ENCODE measurements around the gene SORD.
"Not testable (repeated sequence)": the region's sequence is repeated elsewhere in the genome, so short reads cannot be mapped to it uniquely, and the experiment has no call there.

Gene SORD

DNA sequence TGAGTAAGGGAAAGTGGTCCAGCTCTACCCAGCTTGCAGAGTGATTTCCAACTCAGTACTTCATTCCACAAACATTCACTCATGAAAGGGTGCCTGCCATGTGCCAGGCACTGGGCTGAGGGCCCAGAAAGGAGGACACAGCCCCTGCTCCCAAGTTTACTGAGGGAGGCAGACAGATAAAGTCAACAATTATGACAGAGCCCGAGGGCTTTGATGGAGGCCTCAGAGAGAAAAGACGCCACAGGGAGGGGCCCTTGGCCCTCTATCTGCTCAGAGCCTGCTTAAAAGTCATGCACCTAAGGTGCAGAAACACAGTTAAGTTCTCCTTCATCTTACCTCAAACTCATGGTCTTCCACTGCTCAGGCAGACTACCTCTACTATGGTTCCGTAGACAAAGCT lies 1.7 kb downstream of the SORD start:
- not testable (repeated sequence) for DNase-seq (ENCODE audit: low spot score)

DNA sequence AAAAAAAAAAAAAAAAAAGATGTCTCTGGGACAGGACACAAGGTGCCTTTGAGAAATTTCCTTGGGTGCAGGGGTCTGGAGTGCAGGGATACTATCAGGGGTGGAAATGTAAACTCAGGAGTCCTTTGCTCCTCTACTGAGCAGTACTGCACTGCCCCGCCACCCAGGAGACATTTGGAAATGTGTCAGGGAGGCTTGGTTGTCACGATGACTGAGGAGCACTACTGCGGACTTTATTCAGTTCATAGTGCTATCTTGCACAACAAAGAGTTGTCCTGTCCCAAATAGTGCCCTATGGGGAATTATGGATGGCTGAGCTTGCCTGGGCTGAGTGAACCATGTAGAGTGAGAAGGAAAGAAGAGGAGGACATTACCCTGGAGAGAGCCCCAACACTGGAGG lies 2.6 kb downstream of the SORD start:
- DNase-seq (ENCODE audit: low spot score) = not testable (repeated sequence)

DNA sequence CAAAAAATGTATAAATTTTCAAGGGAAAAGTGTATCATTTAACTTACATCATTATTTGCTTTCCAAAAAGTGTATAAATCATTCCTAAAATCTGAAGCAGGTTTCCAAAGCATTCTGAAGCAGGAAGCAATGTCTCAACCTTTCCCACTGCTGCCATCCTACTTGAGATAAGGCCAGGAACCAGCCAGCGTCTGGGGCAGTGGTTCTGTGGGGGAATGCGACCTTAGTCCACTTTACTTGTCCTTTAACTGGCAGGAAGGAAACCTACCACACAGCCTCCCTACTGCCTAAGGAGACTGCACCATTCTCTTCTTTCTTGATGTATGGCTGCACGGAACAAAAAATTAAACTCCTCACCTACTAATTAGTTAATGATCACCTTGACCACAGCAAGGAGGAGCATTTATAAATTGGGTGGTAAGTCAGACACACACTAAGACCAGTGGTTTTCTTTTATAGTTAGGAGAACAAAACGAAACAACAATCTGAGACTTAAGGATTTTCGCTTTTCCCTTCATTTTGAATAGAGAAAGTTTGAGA lies 3.7 kb downstream of the SORD start:
- no peak for DNase-seq (ENCODE audit: low spot score)

DNA sequence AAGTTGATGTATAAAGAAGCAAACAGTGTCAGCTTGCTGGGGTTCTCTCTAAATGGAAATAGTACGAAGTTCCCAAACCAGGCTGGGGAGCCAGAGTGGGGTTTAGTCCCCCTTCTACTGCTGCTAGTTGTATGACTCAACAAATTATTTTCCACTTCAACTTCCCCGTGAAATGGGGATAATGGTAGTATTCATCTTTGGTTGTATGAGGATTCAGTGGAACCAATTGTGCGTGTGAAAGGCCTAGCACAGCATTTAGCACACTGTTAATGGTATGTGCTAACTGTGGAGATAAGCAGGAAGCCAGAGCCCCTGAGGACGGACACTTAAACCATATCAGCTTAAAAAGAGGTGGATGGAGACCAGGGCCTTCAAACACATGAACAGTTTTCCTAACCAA lies 4.2 kb downstream of the SORD start:
- DNase-seq (ENCODE audit: low spot score) = no peak

DNA sequence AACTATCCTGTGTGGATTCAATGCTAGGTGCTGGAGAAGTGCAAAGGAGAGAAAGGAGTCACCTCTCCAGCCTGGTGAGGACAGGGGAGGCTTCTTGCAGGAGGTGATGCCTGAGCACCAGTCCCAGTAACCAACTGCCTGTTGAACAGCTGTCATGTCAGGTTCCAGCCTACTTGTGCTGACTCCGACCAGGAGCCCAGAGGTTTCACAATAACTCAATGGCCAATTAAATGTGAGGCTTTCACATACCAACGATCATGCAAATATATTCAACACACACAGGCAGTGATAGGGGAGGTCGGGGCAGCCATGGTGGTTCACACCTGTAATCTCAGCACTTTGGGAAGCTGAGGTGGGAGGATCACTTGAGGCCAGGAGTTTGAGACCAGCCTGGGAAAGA lies 7.7 kb downstream of the SORD start:
- DNase-seq (ENCODE audit: low spot score) = no peak

DNA sequence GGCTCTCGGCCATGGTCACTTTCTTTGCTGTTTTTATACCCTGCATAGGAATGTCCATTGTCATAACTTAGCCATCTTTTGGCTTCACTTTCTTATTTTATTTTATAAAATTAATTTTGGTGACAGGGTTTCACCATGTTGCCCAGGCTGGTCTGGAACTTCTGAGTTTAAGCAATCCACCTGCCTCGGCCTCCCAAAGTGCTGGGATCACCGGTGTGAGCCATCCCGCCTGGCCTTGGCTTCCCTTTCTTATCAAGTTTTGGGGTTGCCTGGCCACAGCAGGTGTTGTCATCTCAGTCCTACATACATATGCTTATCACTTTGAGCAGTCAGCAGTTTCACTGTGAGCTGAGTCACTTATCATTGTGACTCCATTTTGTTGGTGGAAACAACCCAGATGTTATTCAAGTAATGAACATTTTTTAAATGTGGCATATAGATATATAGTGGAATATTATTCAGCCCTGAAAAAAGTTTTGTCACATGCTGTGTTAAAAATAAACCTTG lies 8.6 kb downstream of the SORD start:
- not testable (repeated sequence) for DNase-seq (ENCODE audit: low spot score)

DNA sequence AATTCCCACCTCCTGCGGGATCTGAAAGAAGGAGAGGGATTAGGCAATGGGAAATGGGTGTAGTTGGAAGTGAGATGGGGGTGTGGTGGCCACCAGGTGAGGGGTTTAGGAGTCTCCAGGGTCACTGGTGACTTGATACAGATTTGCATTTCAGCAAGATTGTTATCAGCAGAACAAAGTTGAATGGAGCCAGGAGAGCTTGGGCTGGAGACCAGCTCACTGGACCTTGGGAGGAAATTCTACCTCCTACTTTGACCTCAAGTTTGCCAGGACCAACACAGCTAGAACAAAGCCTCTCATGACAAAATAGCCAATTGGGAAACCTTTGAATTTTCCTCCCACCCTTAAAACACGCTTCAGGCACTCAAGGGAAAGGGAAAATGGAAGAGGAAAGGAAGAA lies 9.5 kb downstream of the SORD start:
- DNase-seq (ENCODE audit: low spot score) = not testable (repeated sequence)

DNA sequence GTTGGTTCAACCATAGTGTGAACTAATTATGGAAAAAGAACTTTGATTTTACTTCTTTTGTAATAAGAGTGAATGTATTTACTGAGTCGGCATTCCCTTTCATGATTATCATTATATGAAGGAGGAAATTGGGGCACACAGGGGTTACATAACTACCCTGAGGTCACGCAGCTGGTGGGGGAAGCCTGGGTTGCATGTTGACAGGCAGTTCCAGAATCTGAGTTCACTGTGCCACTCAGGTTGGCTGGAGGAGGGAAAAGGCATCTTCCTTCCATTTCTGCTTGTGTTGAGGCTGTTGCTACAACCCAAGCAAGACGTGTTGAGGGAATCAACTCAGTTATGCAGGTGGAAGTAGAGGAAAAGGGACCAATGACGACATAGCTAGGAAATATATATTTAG lies 11.1 kb downstream of the SORD start:
- DNase-seq (ENCODE audit: low spot score) = not testable (repeated sequence)

DNA sequence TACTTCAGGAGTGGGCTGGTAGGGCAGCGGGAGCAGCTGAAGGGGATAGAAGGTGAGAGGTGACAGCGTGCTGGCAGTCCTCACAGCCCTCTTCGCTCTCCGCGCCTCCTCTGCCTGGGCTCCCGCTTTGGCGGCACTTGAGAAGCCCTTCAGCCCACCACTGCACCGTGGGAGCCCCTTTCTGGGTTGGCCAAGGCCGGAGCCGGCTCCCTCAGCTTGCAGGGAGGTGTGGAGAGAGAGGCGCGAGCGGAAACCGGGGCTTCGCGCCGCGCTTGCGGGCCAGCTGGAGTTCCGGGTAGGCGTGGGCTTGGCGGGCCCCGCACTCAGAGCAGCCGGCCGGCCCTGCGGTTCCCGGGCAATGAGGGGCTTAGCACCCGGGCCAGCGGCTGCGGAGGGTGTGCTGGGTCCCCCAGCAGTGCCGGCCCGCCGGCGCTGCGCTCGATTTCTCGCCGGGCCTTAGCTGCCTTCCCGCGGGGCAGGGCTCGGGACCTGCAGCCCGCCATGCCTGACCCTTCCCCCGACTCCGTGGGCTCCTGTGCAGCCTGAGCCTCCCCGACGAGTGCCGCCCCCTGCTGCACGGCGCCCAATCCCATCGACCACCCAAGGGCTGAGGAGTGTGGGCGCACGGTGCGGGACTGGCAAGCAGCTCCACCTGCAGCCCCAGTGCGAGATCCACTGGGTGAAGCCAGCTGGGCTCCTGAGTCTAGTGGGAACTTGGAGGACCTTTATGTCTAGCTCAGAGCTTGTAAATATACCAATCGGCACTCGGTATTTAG lies 11.8 kb downstream of the SORD start:
- DNase-seq (ENCODE audit: low spot score) = not testable (repeated sequence)

DNA sequence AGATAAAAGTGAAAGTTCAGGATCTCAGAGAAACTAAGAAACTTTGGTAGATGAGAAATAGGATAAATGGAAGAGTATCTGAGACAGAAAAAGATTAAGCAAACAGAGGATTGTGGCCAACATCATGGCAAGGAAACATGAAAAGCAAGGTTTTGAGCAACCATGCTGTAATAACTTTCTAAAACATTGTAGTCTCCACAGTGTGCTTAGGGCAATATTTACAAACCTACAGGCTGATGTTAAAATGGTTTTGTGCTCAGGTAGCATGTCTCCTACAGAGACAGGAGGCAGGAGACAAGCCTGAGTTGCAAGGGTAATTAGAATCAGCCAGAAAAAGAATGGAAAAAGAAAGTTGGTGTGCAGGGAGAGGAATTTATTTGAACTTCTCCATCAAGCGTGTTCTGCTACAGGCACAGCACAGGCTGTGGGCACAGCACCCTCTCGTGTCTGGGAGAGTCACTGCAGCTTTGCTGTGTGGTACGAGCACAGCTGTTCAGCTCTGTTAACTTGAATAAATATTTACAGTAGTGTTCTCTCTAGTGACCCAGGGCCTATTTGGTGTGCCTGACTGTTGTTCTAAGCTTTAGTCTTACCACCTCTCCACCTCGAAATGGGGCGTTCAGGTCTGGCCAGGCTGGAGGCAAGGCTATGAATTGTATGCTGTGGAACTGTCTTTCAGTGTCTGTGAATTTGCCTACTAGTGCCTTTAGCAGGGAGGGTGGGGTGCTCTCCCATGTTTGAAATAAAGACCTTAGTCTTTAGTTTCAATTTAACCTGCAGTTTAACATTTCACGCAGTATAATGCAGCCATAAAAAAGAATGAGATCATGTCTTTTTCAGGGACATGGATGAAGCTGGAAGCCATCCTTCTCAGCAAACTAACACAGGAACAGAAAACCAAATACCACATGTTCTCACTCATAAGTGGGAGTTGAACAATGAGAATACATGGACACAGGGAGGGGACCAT lies 14.1 kb downstream of the SORD start:
- DNase-seq (ENCODE audit: low spot score) = peak; percentile 72

DNA sequence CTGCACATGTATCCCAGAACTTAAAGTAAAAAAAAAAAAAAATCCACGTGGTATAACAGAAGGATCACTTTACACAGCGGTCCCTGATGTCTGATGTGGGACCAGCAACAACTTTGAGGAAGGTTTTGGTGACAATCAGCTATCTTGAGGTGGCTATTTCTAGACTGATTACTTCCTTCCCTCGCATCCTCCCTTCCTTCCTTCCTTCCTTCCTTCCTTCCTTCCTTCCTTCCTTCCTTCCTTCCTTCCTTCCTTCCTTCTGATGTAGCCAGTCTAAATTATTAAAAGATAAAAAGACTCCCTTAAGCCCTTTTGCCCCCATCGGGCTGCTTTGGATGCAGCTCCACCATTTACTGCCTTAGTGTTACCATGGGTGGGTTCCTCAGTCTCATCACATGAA lies 14.9 kb downstream of the SORD start:
- DNase-seq (ENCODE audit: low spot score) = no peak

DNA sequence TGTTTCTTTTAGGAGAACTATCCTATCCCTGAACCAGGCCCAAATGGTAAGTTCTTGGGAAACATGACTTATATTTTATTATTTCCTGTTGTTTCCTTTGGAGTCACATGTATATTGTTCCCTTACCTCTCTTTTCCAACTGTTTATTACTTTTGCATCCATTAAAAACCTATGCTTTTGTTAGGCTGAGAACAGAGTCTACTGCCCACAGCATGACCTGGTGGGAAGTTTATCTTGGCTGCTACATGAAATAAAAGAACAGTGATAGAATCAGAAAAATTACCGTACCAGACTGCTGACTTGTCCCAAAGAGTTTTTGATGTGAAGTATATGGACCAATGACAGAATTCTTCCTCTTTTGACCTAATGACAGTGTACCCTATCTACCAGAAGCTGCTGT lies 17.4 kb downstream of the SORD start:
- not testable (repeated sequence) for DNase-seq (ENCODE audit: low spot score)

DNA sequence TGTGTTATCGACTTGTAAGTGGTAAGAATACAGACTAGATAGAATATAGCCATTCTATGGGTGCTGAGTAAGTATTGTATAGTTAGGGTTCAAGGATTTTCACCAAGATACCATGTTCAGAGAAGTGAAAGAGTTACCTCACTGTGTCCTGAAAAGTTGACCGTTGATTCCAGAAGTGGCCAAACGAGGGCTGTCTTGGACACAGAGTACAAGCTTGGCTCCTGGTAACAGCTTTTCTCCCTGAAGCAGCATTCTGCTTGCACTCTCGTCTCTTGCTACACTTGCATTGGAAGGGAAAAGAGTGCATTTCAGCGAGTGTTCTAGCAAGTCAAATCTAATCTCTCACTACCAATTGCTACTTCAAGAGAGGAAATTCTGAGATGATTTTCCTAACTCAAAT lies 18.5 kb downstream of the SORD start:
- DNase-seq (ENCODE audit: low spot score) = not testable (repeated sequence)

DNA sequence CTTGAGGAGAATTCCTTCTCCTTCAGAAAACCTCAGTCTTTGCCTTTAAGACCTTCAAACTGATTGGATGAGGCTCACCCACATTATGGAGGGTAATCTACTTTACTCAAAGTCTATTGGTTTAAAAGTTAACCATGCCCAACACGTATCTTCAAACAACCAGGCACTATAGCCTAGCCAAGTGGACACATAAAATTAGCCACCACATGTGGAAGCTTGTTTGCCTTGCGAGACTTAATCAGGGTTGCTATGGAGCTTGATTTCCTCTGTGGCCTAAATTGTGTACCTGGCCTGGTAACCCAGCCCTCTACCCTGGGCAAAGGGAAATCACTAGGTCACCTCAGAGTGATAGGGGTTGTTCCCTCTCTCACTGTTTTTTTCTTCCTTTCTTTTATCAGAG lies 19.9 kb downstream of the SORD start:
- not testable (repeated sequence) for DNase-seq (ENCODE audit: low spot score)

DNA sequence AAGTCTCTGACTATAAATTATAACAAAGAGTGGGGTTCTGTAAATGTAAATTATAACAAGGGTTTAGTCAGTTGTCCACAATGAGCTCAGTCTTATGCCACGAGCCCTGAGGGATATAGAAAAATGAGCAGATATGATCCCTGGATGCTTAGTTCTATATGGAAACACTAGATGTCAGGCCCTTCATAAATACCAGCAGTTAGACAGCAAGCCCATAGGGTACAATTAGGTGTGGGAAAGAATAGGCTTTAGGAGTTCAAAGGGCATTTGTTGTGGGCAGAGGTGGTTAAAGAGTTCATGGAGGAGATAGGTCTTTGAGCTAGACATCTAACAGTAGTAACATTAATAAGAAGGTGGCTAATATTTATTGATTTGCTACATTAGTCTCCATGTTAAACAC lies 21.3 kb downstream of the SORD start:
- not testable (repeated sequence) for DNase-seq (ENCODE audit: low spot score)

DNA sequence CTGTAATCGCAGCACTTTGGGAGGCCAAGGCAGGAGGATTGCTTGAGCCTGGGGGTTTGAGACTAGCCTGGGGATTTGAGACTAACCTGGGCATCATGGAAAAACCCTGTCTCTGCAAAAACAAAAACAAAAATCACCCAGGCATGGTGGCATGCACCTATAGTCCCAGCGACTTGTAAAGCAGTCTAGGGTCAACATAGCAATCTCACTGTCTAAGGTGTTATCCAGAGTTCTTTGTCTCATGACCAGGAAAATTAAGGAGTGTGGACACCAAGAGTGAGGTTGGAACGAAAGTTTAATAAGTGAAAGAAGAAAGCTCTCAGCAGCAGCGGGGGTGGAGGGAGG lies 25.4 kb downstream of the SORD start:
- DNase-seq (ENCODE audit: low spot score) = not testable (repeated sequence)

DNA sequence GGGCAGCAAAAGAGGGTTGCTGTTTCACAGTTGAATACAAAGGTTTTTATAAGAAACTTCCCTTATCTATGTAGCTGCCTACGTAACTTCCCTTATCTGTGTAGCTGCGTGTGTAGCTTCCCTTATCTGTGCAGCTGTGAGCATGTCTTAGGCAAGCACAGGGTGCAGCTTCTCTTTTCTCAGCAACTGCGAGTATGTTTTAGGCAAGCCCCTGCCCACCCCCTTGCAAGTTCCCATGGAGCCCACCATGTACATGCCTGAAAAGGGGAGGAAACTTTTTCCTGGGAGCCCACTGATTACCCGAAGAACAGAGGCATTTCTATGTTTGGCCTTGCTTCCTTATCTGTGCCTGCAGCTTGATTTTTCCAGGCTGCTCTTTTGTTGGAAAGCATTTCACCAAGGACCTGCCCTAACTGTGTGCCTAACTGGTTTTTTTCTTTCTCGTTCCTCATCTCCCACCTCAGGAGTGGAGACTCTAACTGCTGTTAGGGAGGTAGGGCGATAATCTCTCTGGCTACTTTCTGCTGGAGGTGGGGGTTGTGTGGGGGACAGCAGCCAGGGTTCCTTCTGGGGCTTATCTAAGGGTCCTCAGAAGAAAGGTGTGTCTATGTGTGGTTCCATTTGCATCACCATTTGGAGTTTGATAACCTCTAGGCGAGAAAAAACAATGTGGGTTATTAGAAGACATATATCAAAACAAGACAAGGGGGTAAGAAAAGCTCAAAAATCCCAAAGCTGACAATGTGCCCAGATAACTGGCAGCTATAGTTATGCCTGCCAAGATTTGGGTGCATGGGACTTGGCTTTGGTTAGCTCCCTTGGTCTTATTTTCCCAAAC lies 26.0 kb downstream of the SORD start:
- DNase-seq (ENCODE audit: low spot score) = no peak

DNA sequence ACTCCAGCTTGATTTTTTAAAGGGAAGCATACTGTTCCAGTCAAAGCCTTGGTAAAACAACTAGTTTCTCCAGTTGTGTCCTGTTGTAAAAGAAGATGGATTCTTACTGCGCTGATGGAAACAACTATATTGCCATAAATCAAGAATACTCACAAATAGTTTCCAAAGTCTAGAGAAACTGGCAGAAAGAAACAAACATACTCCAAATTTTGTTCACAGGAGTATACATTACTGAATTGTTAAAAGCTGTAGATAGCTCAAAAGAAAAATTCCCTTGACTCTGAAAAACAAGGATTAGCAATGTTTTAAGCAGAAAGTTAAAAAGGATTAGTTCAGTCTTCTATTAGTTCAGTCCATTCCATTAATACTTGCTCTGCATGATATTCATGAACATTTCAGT lies 27.6 kb downstream of the SORD start:
- no peak for DNase-seq (ENCODE audit: low spot score)

DNA sequence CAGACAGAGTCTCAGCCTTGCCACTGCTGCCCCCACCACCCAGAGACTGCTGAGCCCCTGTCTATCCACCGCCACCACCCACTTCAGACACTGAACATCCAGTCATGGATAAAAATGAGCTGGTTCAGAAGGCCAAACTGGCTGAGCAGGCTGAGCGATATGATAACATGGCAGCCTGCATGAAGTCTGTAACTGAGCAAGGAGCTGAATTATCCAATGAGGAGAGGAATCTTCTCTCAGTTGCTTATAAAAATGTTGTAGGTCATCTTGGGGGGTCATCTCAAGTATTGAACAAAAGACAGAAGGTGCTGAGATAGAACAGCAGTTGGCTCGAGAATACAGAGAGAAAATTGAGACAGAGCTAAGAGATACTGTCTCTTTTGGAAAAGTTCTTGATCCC lies 29.7 kb downstream of the SORD start:
- DNase-seq (ENCODE audit: low spot score) = not testable (repeated sequence)

DNA sequence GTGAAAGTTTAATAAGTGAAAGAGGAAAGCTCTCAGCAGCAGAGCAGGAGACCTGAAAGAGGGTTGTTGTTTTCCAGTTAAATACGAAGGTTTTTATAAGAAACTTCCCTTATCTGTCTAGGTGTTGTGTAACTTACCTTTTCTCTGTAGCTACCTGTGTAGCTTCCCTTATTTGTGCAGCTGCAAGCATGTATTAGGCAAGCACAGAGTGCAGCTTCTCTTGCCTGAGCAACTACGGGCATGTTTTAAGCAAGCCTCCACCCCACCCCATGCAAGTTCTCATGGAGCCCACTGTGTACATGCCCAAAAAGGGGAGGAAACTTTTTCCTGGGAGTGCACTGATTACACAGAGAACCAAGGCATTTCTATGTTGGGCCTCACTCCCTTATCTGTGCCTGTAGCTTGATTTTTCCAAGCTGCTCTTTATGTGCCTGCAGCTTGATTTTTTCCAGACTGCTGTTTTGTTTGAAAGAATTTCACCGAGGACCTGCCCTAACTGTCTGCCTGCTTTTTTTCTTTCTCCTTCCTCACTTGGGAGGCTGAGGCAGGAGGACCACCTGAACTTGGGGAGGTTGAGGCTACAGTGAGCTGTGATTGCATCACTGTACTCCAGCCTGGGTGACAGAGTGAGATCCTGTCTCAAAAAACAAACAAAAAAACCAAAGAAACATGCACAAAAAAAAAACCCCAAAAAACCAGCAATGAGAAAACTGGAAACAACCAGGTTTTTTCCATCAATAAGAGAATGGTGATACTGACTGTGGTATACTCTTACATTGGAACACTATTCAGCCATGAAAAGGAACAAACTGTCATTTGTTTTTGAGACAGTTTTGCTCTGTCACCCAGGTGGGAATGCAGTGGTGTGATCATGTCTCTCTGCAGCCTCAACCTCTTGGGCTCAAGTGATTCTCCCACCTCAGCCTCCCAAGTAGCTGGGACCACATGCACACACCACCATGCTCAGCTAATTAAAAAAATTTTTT lies 36.0 kb downstream of the SORD start:
- DNase-seq (ENCODE audit: low spot score) = not testable (repeated sequence)
